ENCODE results near the gene RELA.

The RELA gene

GRCh38 chr11:65607614-65608426 is 54.9 kb downstream of the RELA start:
- no peak overlapping the region for H3K27ac ChIP-seq (ENCODE audit: extremely low read depth, low read depth, low read length)
- TF ChIP-seq ZNF311 (tag by site-specific recombination; IDR thresholded peaks at IDR 0.05; ENCODE audit: borderline replicate concordance) (no peak), ZNF596 (tag by site-specific recombination; IDR thresholded peaks at IDR 0.05) (no peak), KLF17 (tag by site-specific recombination; IDR thresholded peaks at IDR 0.05) (no peak), ZNF404 (tag by site-specific recombination; IDR thresholded peaks at IDR 0.05) (no peak), ZNF157 (tag by site-specific recombination; IDR thresholded peaks at IDR 0.05) (no peak), ZBTB10 (tag by site-specific recombination; IDR thresholded peaks at IDR 0.05) (no peak), ZFP41 (tag by site-specific recombination; IDR thresholded peaks at IDR 0.05; ENCODE audit: borderline replicate concordance) (no peak), SETDB1 (IDR thresholded peaks at IDR 0.05; ENCODE audit: insufficient read length, low read length) (no peak), ZIC2 (tag by site-specific recombination; IDR thresholded peaks at IDR 0.05) (no peak), ZBTB6 (tag by site-specific recombination; IDR thresholded peaks at IDR 0.05) (no peak), ZFP3 (tag by site-specific recombination; IDR thresholded peaks at IDR 0.05; ENCODE audit: low read depth) (no peak), ZNF518A (tag by site-specific recombination; conservative IDR thresholded peaks at IDR 0.05; ENCODE audit: low read depth) (no peak), ZSCAN18 (tag by site-specific recombination; IDR thresholded peaks at IDR 0.05) (no peak), PRDM1 (tag by site-specific recombination; IDR thresholded peaks at IDR 0.05) (no peak), ZNF292 (tag by site-specific recombination; IDR thresholded peaks at IDR 0.05; ENCODE audit: borderline replicate concordance, low read depth) (no peak), ZNF37A (tag by site-specific recombination; IDR thresholded peaks at IDR 0.05) (no peak), PBX3 (CRISPR knock-in tag; IDR thresholded peaks at IDR 0.05) (no peak), ZNF266 (tag by site-specific recombination; IDR thresholded peaks at IDR 0.05; ENCODE audit: low read depth) (no peak), PATZ1 (tag by site-specific recombination; IDR thresholded peaks at IDR 0.05) (no peak), KLF1 (tag by site-specific recombination; IDR thresholded peaks at IDR 0.05) (no peak)
- H3K4me1 ChIP-seq (ENCODE audit: control insufficient read depth, insufficient read depth, low read length), result no peaks in the 10 kb centered on the region
- peaks cover 0 to 87% of the 10 kb centered on the region in 2 experiments; a peak in 2 of 3 replicates for H3K36me3 ChIP-seq (ENCODE audit: control insufficient read depth in 2 of 2, insufficient read depth in 1 of 2, low read length in 2 of 2)
- ChIA-PET CTCF (interaction anchor here (1.4 kb wide), 1 partner anchor 19 kb away, joined by 5 read pairs; no protein-coding TSS in a partner anchor), POLR2A (interaction anchor here (0.5 kb wide), 1 partner anchor 65 kb away, joined by 3 read pairs; no protein-coding TSS in a partner anchor)
- no peaks in the 10 kb centered on the region for H3K9me3 ChIP-seq (ENCODE audit: control insufficient read depth, insufficient read depth, low read depth, low read length)
- no peak overlapping the region for H3K4me3 ChIP-seq (ENCODE audit: low read depth, low read length)

All from HEK293 (cell line).